SU-DHL-6 (cell line): ENCODE measurements around the gene TCP11.

Experiments used
- H2AFZ ChIP-seq: fragments of 200-600 bp; sonication (generic); 2 replicates; pipeline ENCODE4 v1.6.1; 2014; ENCODE audit warnings: low read depth, mild to moderate bottlenecking, moderate library complexity, mixed read lengths, antibody characterized with exemption, low read length; ENCODE audit not compliant: severe bottlenecking
- H3F3A ChIP-seq: fragments of 200-600 bp; shearing (Covaris generic); 2 replicates; pipeline ENCODE4 v1.6.0; 2016; ENCODE audit warnings: antibody characterized with exemption, mild to moderate bottlenecking; ENCODE audit not compliant: insufficient read depth
- H3K27ac ChIP-seq: fragments of 200-600 bp; sonication (generic); 2 replicates; pipeline ENCODE4 v1.5.1; 2016; ENCODE audit warnings: low read depth, mild to moderate bottlenecking, low read length, moderate library complexity, mixed read lengths
- H3K27me3 ChIP-seq: fragments of 200-600 bp; sonication (generic), shearing (Covaris generic); 2 replicates; pipeline ENCODE4 v1.6.0; 2014; ENCODE audit warnings: mild to moderate bottlenecking, low read length
- H3K36me3 ChIP-seq: fragments of 200-600 bp; sonication (generic); 2 replicates; pipeline ENCODE4 v1.6.1; 2014; ENCODE audit warnings: mild to moderate bottlenecking, low read length, mixed read lengths
- H3K4me2 ChIP-seq: fragments of 300-600, 200-600 bp; shearing (Covaris generic), sonication (generic); 2 replicates; pipeline ENCODE4 v1.6.0; 2014; ENCODE audit warnings: low read length, low read depth, mild to moderate bottlenecking; ENCODE audit not compliant: poor library complexity, severe bottlenecking
- H3K4me3 ChIP-seq: fragments of 200-600 bp; sonication (generic); 2 replicates; pipeline ENCODE4 v1.5.1; 2014; ENCODE audit warnings: antibody characterized with exemption, low read length, mild to moderate bottlenecking, mixed read lengths; ENCODE audit not compliant: insufficient read depth, poor library complexity, severe bottlenecking
- H3K79me2 ChIP-seq: fragments of 200-600 bp; sonication (generic); 2 replicates; pipeline ENCODE4 v1.6.1; 2014; ENCODE audit warnings: mild to moderate bottlenecking, low read length, moderate library complexity; ENCODE audit not compliant: insufficient read depth
- H3K9ac ChIP-seq: fragments of 200-600 bp; sonication (generic); 2 replicates; pipeline ENCODE4 v1.7.0; 2014; ENCODE audit warnings: mild to moderate bottlenecking, low read length
- H3K9me2 ChIP-seq: fragments of 200-600 bp; sonication (generic); replicated peaks from 2 replicates; pipeline ENCODE4 v1.6.1; 2014; ENCODE audit warnings: low read length; ENCODE audit not compliant: insufficient read depth
- H3K9me3 ChIP-seq: fragments of 200-600 bp; sonication (generic); 2 replicates; pipeline ENCODE4 v1.6.1; 2014; ENCODE audit warnings: low read length, mixed read lengths; ENCODE audit not compliant: insufficient read depth
- H4K20me1 ChIP-seq: fragments of 200-600 bp; sonication (generic); 2 replicates; pipeline ENCODE4 v1.6.1; 2014; ENCODE audit warnings: low read depth, mild to moderate bottlenecking, antibody characterized with exemption, low read length, moderate library complexity, mixed read lengths
- EZH2phosphoT487 ChIP-seq: fragments of 200-600 bp; sonication (generic), shearing (Covaris generic); conservative IDR thresholded peaks from 2 replicates; pipeline ENCODE4 v1.6.1; 2018; ENCODE audit warnings: mild to moderate bottlenecking, antibody characterized with exemption, low read length, moderate library complexity, mixed read lengths
- TF ChIP-seq, protein P1 (sequence below): fragments of 200-600 bp; sonication (generic); IDR thresholded peaks from one replicate; pipeline ENCODE4 v1.5.1; 2017; ENCODE audit warnings: antibody characterized with exemption, mild to moderate bottlenecking, low read length, moderate library complexity; ENCODE audit not compliant: insufficient read depth, poor library complexity, severe bottlenecking

The TCP11 gene

GRCh38 chr6:35160642-35161041, 19.5 kb upstream of the TCP11 start:
- no peak overlapping the region for H3K9ac ChIP-seq
- H3K79me2 ChIP-seq: no peaks in the 10 kb centered on the region
- H3K9me2 ChIP-seq: no peaks in the 10 kb centered on the region
- no peak overlapping the region for H2AFZ ChIP-seq
- no peak overlapping the region for H3K27ac ChIP-seq
- H3K27me3 ChIP-seq: no peaks in the 10 kb centered on the region
- H3K36me3 ChIP-seq: no peaks in the 10 kb centered on the region
- TF ChIP-seq, protein P1, sequence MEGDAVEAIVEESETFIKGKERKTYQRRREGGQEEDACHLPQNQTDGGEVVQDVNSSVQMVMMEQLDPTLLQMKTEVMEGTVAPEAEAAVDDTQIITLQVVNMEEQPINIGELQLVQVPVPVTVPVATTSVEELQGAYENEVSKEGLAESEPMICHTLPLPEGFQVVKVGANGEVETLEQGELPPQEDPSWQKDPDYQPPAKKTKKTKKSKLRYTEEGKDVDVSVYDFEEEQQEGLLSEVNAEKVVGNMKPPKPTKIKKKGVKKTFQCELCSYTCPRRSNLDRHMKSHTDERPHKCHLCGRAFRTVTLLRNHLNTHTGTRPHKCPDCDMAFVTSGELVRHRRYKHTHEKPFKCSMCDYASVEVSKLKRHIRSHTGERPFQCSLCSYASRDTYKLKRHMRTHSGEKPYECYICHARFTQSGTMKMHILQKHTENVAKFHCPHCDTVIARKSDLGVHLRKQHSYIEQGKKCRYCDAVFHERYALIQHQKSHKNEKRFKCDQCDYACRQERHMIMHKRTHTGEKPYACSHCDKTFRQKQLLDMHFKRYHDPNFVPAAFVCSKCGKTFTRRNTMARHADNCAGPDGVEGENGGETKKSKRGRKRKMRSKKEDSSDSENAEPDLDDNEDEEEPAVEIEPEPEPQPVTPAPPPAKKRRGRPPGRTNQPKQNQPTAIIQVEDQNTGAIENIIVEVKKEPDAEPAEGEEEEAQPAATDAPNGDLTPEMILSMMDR: no peak
- TF ChIP-seq EZH2phosphoT487: 0 out of 2 replicates have a peak, but pooled peaks have one; percentile 30
- no peaks in the 10 kb centered on the region for H4K20me1 ChIP-seq
- no peak overlapping the region for H3K4me2 ChIP-seq
- H3F3A ChIP-seq: no peaks in the 10 kb centered on the region
- no peak overlapping the region for H3K4me3 ChIP-seq
- no peaks in the 10 kb centered on the region for H3K9me3 ChIP-seq

DNA sequence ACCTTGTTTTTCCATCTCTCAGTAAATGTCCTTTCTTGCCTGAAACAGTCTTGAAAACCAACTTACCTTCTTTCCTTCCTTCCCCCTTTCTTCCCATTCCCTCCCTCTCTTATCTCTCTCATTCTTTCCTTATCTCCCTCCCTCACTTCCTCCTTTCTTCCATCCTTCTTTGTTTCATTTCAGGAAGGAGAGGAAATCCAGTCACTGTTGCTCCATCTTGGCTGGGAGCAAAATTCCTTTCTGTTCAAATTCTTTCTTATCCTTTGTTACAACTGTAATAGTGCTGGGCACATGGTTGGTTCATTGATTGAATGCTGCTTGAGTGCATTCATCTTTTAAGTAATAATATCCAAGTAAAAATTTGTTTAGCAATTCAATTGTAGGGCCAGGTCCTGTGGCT, 17.4 kb upstream of the TCP11 start:
- Histone ChIP-seq H3K36me3 (no peaks in the 10 kb centered on the region), H2AFZ (no peak overlapping the region), H3K9me3 (no peaks in the 10 kb centered on the region), H3K27ac (no peak overlapping the region), H3K4me2 (no peak overlapping the region), H3K4me3 (no peak overlapping the region), H4K20me1 (no peaks in the 10 kb centered on the region), H3F3A (no peaks in the 10 kb centered on the region), H3K79me2 (no peaks in the 10 kb centered on the region), H3K9me2 (no peaks in the 10 kb centered on the region), H3K9ac (no peak overlapping the region), H3K27me3 (no peaks in the 10 kb centered on the region)
- TF ChIP-seq, protein P1: no peak
- no peak for TF ChIP-seq EZH2phosphoT487

DNA sequence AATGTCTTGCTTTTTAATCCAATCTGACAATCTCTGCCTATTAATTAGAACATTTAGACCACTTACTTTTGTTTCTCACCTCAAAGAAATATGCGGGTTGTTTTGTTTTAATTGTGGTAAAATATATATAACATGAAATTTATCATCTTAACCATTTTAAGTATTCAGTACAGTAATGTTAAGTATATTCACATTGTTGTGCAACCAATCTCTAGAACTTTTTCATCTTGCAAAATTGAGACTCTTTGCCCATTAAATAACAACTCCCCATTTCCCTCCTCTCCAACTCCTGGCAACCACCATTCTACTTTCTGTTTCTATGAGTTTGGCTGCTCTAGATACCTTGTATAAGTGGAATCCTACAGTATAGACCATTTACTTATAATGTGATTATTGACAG, 13.8 kb upstream of the TCP11 start:
- Histone ChIP-seq H3F3A (no peaks in the 10 kb centered on the region), H3K27me3 (no peaks in the 10 kb centered on the region), H2AFZ (no peak overlapping the region), H3K4me2 (no peak overlapping the region), H4K20me1 (no peaks in the 10 kb centered on the region), H3K4me3 (no peak overlapping the region), H3K36me3 (no peaks in the 10 kb centered on the region), H3K27ac (no peak overlapping the region), H3K9ac (no peak overlapping the region), H3K79me2 (no peaks in the 10 kb centered on the region), H3K9me3 (no peaks in the 10 kb centered on the region), H3K9me2 (no peaks in the 10 kb centered on the region)
- TF ChIP-seq, protein P1: no peak
- TF ChIP-seq EZH2phosphoT487: no peak
